Inflammatory macrophage treated with lipopolysaccharide for 4 hours (primary cell): ENCODE data around the gene ARFGAP2.
A peak's percentile ranks its signal among the peaks of the same experiment; 100 is the strongest.
"Not testable (repeated sequence)": the region's sequence is repeated elsewhere in the genome, so short reads cannot be mapped to it uniquely, and the experiment has no call there.

Experiments used
- DNase-seq: peaks from one replicate; pipeline ENCODE4 v3.0.0-alpha.2; 2020

The ARFGAP2 gene

GRCh38 chr11:47176328-47177228 lies at the start of gene ARFGAP2:
Gene ARFGAP2, minus strand, starts transcription at chr11:47176879. Its CDS starts 26 bp downstream, at chr11:47176853.
- peak; percentile 98 for DNase-seq

GRCh38 chr11:47225552-47226400 lies 49.1 kb upstream of the ARFGAP2 start:
- DNase-seq, result peak; percentile 87

GRCh38 chr11:47222696-47223095 lies 46.0 kb upstream of the ARFGAP2 start:
- DNase-seq, result no peak

GRCh38 chr11:47220401-47220821 lies 43.7 kb upstream of the ARFGAP2 start:
- DNase-seq, result peak; percentile 23

GRCh38 chr11:47216121-47216798 lies 39.6 kb upstream of the ARFGAP2 start:
- peak; percentile 48 for DNase-seq

- no peak for DNase-seq
Observed at GRCh38 chr11:47215366-47215910, 38.8 kb upstream of the ARFGAP2 start.

GRCh38 chr11:47213950-47214565 lies 37.4 kb upstream of the ARFGAP2 start:
- peak; percentile 94 for DNase-seq

- DNase-seq, result no peak
Observed at GRCh38 chr11:47212938-47213337, 36.3 kb upstream of the ARFGAP2 start.

GRCh38 chr11:47208628-47209027 lies 31.9 kb upstream of the ARFGAP2 start:
- DNase-seq, result no peak

GRCh38 chr11:47208008-47208552 lies 31.4 kb upstream of the ARFGAP2 start:
- DNase-seq, result not testable (repeated sequence)

- no peak for DNase-seq
Observed at GRCh38 chr11:47207459-47207858, 30.8 kb upstream of the ARFGAP2 start.

- DNase-seq, result not testable (repeated sequence)
Observed at GRCh38 chr11:47206577-47206976, 29.9 kb upstream of the ARFGAP2 start.

- DNase-seq, result peak; percentile 13
Observed at GRCh38 chr11:47204637-47204989, 27.9 kb upstream of the ARFGAP2 start.

- no peak for DNase-seq
Observed at GRCh38 chr11:47202576-47202975, 25.9 kb upstream of the ARFGAP2 start.

GRCh38 chr11:47201015-47201414 lies 24.3 kb upstream of the ARFGAP2 start:
- DNase-seq, result no peak

GRCh38 chr11:47198161-47198560 lies 21.5 kb upstream of the ARFGAP2 start:
- not testable (repeated sequence) for DNase-seq

- no peak for DNase-seq
Observed at GRCh38 chr11:47192111-47192510, 15.4 kb upstream of the ARFGAP2 start.

GRCh38 chr11:47191137-47191536 lies 14.5 kb upstream of the ARFGAP2 start:
- DNase-seq, result not testable (repeated sequence)

- DNase-seq, result no peak
Observed at GRCh38 chr11:47189100-47189834, 12.6 kb upstream of the ARFGAP2 start.

GRCh38 chr11:47188259-47188658 lies 11.6 kb upstream of the ARFGAP2 start:
- no peak for DNase-seq

GRCh38 chr11:47187723-47188122 lies 11.0 kb upstream of the ARFGAP2 start:
- peak; percentile 10 for DNase-seq
